ENCODE results near the gene GNB4.

Gene GNB4

GRCh38 chr3:179410999-179411398 lies 40.3 kb downstream of the GNB4 start:
- Histone ChIP-seq H3K4me3 (ENCODE audit: low read depth in 1 of 2, low read length in 2 of 2) (no peak overlapping the region), H3K4me1 (ENCODE audit: control insufficient read depth in 1 of 2, insufficient read depth in 2 of 2, low read length in 2 of 2) (no peaks in the 10 kb centered on the region), H3K27ac (ENCODE audit: low read length) (no peak overlapping the region), H3K36me3 (ENCODE audit: control insufficient read depth in 1 of 2, insufficient read depth in 2 of 2, low read length in 2 of 2) (peaks cover 6 to 23% of the 10 kb centered on the region in 2 donors), H3K9me3 (ENCODE audit: control insufficient read depth in 1 of 2, low read length in 2 of 2) (no peaks in the 10 kb centered on the region), H3K27me3 (ENCODE audit: low read depth, low read length) (no peaks in the 10 kb centered on the region)

DNA sequence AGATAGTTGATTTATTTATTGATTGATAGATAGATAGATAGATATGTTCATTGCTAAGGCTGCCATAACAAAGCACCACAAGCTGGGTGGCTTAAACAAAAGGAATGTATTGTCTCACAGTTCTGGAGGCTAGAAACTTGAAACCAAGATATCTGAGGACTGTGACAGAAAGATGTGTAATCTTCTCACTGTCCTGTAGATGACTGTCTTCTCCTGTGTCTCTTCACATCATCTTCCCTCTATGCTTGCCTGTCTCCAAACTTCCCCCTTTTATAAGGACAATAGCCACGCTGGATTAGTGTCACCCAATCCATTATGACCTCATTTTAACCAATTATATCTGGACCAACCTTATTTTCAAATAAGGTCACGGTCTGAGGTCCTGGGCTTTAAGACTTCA lies 40.9 kb downstream of the GNB4 start:
- no peaks in the 10 kb centered on the region for H3K4me1 ChIP-seq (ENCODE audit: control insufficient read depth in 1 of 2, insufficient read depth in 2 of 2, low read length in 2 of 2)

DNA sequence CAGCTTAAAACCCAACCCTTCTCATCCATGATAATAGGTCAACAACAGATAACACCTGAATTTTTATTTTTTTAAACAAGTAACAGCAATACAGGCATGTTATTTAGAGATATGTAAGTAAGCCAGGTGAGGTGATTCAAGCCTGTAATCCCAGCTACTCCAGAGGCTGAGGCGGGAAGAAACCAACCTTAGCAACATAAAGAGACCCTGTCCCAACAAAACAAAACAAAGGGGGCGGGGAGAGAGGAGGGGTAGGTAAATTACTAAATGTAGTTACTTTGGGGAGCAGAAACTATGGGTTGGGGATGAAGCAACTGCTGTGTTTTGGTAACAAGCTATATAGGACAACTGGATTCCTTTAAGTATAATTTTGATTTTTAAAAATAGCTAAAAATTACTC lies 47.0 kb downstream of the GNB4 start:
- H3K27ac ChIP-seq (ENCODE audit: low read length): no peak overlapping the region
- H3K4me1 ChIP-seq (ENCODE audit: control insufficient read depth in 1 of 2, insufficient read depth in 2 of 2, low read length in 2 of 2): no peaks in the 10 kb centered on the region
- peaks cover 21 to 41% of the 10 kb centered on the region in 2 donors for H3K36me3 ChIP-seq (ENCODE audit: control insufficient read depth in 1 of 2, insufficient read depth in 2 of 2, low read length in 2 of 2)
- H3K4me3 ChIP-seq (ENCODE audit: low read depth in 1 of 2, low read length in 2 of 2): no peak overlapping the region
- H3K27me3 ChIP-seq (ENCODE audit: low read depth, low read length): no peaks in the 10 kb centered on the region
- no peaks in the 10 kb centered on the region for H3K9me3 ChIP-seq (ENCODE audit: control insufficient read depth in 1 of 2, low read length in 2 of 2)

More for the DNA sequence above, 40.9 kb downstream of the GNB4 start:
- Histone ChIP-seq H3K9me3 (ENCODE audit: control insufficient read depth in 1 of 2, low read length in 2 of 2) (no peaks in the 10 kb centered on the region), H3K27me3 (ENCODE audit: low read depth, low read length) (no peaks in the 10 kb centered on the region), H3K4me3 (ENCODE audit: low read depth in 1 of 2, low read length in 2 of 2) (no peak overlapping the region), H3K36me3 (ENCODE audit: control insufficient read depth in 1 of 2, insufficient read depth in 2 of 2, low read length in 2 of 2) (peaks cover 6 to 25% of the 10 kb centered on the region in 2 donors), H3K27ac (ENCODE audit: low read length) (no peak overlapping the region)

DNA sequence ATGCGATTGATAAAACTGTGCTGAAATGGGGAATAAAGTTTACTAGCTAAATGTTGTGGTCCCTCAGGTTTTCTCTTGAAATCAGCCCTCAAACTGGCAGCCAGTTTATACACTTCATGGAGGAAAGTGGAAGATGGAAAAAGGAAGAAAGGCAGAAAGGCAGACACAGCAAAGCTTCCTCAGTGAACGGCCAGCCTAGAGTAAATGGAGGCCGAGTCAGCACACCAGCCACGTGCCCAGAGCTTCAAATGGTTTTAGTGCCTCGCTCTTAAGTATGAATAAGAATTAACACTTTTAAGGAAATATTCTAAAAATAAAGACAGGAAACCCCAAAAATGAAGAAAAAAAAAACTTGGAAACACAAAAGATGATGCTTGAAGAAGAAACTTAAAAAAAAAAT lies 48.3 kb downstream of the GNB4 start:
- H3K27ac ChIP-seq (ENCODE audit: low read length): no peak overlapping the region
- no peak overlapping the region for H3K4me3 ChIP-seq (ENCODE audit: low read depth in 1 of 2, low read length in 2 of 2)
- no peaks in the 10 kb centered on the region for H3K27me3 ChIP-seq (ENCODE audit: low read depth, low read length)
- H3K9me3 ChIP-seq (ENCODE audit: control insufficient read depth in 1 of 2, low read length in 2 of 2): no peaks in the 10 kb centered on the region
- peaks cover 21 to 44% of the 10 kb centered on the region in 2 donors for H3K36me3 ChIP-seq (ENCODE audit: control insufficient read depth in 1 of 2, insufficient read depth in 2 of 2, low read length in 2 of 2)
- no peaks in the 10 kb centered on the region for H3K4me1 ChIP-seq (ENCODE audit: control insufficient read depth in 1 of 2, insufficient read depth in 2 of 2, low read length in 2 of 2)

- no peaks in the 10 kb centered on the region for H3K9me3 ChIP-seq (ENCODE audit: control insufficient read depth in 1 of 2, low read length in 2 of 2)
- H3K36me3 ChIP-seq (ENCODE audit: control insufficient read depth in 1 of 2, insufficient read depth in 2 of 2, low read length in 2 of 2): peaks cover 18 to 52% of the 10 kb centered on the region in 2 donors
- no peak overlapping the region for H3K4me3 ChIP-seq (ENCODE audit: low read depth in 1 of 2, low read length in 2 of 2)
- H3K27ac ChIP-seq (ENCODE audit: low read length): no peak overlapping the region
- H3K4me1 ChIP-seq (ENCODE audit: control insufficient read depth in 1 of 2, insufficient read depth in 2 of 2, low read length in 2 of 2): no peaks in the 10 kb centered on the region
- H3K27me3 ChIP-seq (ENCODE audit: low read depth, low read length): no peaks in the 10 kb centered on the region
Observed at GRCh38 chr3:179401561-179401960, 49.7 kb downstream of the GNB4 start.

DNA sequence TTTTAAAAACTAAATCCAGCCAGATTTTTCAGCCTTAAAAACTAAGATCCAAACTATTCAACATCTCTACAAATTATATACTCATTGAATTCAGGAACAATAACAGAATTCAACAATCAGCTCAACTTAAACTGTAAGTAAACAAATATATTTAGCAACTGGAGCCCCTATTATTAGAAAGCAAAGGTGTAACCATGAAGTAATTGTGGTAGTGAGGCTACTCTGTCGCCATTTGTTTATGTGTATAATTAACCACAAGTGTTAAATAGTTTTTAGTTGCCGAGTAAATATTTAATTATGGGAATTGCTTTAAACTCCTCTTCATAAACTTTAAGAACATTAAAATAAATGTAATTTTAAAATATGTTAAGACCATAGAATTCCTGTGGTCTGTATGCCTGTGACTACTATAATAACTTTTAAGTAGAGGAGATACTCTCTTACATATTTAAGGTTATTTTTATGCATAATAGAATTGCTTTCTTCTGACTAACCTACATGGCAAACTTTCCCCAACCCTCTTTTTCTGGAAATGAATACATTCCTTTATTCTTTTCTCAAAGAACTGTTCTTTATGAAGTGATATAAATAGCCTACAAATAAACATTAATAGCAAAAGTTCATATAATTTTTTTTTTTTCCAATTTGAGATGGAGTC lies 52.6 kb downstream of the GNB4 start:
- Histone ChIP-seq H3K36me3 (ENCODE audit: control insufficient read depth in 1 of 2, insufficient read depth in 2 of 2, low read length in 2 of 2) (peaks cover 18 to 50% of the 10 kb centered on the region in 2 donors), H3K27me3 (ENCODE audit: low read depth, low read length) (no peaks in the 10 kb centered on the region), H3K27ac (ENCODE audit: low read length) (no peak overlapping the region), H3K4me1 (ENCODE audit: control insufficient read depth in 1 of 2, insufficient read depth in 2 of 2, low read length in 2 of 2) (no peaks in the 10 kb centered on the region), H3K4me3 (ENCODE audit: low read depth in 1 of 2, low read length in 2 of 2) (no peak overlapping the region), H3K9me3 (ENCODE audit: control insufficient read depth in 1 of 2, low read length in 2 of 2) (no peaks in the 10 kb centered on the region)

GRCh38 chr3:179391906-179392305 lies 59.4 kb downstream of the GNB4 start:
- Histone ChIP-seq H3K9me3 (ENCODE audit: control insufficient read depth in 1 of 2, low read length in 2 of 2) (no peaks in the 10 kb centered on the region), H3K27ac (ENCODE audit: low read length) (no peak overlapping the region), H3K27me3 (ENCODE audit: low read depth, low read length) (no peaks in the 10 kb centered on the region), H3K4me3 (ENCODE audit: low read depth in 1 of 2, low read length in 2 of 2) (no peak overlapping the region), H3K4me1 (ENCODE audit: control insufficient read depth in 1 of 2, insufficient read depth in 2 of 2, low read length in 2 of 2) (no peaks in the 10 kb centered on the region), H3K36me3 (ENCODE audit: control insufficient read depth in 1 of 2, insufficient read depth in 2 of 2, low read length in 2 of 2) (peaks cover 34 to 42% of the 10 kb centered on the region in 2 donors)

DNA sequence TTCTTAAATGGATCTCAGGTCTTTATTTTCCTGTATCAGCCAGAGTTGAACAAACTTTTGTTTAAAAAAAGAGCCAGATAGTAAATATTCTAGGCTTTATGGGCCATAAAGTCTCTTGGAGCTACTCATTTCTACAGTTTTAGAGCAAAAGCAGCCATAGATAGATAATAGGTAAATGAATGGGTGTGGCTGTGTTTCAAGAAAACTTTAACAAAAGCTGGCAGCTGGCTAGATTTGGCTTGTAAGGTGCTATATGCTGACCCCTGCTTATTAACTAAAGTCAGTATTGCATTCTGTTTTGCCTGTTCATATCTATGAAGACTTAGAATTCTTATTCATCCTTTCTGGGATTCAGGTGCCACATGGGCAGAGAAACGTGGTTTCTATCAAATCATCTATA lies 74.8 kb downstream of the GNB4 start:
- H3K27ac ChIP-seq (ENCODE audit: low read length): no peak overlapping the region
- no peaks in the 10 kb centered on the region for H3K27me3 ChIP-seq (ENCODE audit: low read depth, low read length)
- H3K4me1 ChIP-seq (ENCODE audit: control insufficient read depth in 1 of 2, insufficient read depth in 2 of 2, low read length in 2 of 2): no peaks in the 10 kb centered on the region
- H3K9me3 ChIP-seq (ENCODE audit: control insufficient read depth in 1 of 2, low read length in 2 of 2): no peaks in the 10 kb centered on the region
- H3K4me3 ChIP-seq (ENCODE audit: low read depth in 1 of 2, low read length in 2 of 2): no peak overlapping the region
- H3K36me3 ChIP-seq (ENCODE audit: control insufficient read depth in 1 of 2, insufficient read depth in 2 of 2, low read length in 2 of 2): peaks cover 22 to 42% of the 10 kb centered on the region in 2 donors

DNA sequence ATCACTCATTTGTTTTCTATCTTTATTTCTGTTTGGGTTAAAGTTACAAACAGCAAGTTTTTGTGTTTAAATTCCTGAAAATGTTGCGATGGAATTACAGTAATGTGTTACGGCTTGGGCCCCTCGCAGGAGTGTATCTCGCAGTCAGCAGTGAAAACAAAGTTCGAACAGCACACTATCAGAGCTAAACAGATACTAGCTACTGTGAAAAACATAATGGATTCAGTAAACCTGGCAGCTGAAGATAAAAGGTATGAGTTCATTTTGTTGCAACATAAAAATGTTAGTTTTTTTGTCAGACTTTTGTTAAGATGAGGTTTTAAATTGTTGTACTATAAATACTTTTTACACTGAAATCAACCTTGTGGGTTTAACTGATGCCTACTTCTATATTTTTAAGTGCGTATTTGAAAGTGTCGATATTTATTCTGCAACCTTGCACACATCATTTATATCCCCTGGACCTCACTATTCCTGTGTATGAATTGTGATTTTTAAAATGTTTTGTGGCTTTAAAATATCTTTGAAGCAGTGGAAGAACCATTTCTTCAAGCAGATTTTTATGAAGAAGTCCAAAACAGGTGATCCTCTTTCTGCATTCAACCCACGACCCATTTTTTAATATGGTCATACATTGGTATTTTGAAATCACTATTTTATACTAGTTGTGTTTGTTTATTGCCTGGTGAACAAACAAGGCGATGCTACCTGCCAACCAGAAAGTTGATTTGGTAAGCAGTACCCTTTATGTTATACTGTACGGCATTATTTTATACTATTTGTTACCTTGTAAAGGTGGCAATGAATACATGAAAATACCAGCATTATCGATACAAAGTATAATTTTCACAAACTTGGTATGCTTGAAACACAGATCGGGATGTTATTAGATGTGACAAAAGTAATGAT lies 75.9 kb downstream of the GNB4 start:
- H3K27me3 ChIP-seq (ENCODE audit: low read depth, low read length): no peaks in the 10 kb centered on the region
- H3K4me3 ChIP-seq (ENCODE audit: low read depth in 1 of 2, low read length in 2 of 2): no peak overlapping the region
- H3K27ac ChIP-seq (ENCODE audit: low read length): no peak overlapping the region
- H3K9me3 ChIP-seq (ENCODE audit: control insufficient read depth in 1 of 2, low read length in 2 of 2): no peaks in the 10 kb centered on the region
- H3K36me3 ChIP-seq (ENCODE audit: control insufficient read depth in 1 of 2, insufficient read depth in 2 of 2, low read length in 2 of 2): peaks cover 22 to 32% of the 10 kb centered on the region in 2 donors
- H3K4me1 ChIP-seq (ENCODE audit: control insufficient read depth in 1 of 2, insufficient read depth in 2 of 2, low read length in 2 of 2): no peaks in the 10 kb centered on the region

DNA sequence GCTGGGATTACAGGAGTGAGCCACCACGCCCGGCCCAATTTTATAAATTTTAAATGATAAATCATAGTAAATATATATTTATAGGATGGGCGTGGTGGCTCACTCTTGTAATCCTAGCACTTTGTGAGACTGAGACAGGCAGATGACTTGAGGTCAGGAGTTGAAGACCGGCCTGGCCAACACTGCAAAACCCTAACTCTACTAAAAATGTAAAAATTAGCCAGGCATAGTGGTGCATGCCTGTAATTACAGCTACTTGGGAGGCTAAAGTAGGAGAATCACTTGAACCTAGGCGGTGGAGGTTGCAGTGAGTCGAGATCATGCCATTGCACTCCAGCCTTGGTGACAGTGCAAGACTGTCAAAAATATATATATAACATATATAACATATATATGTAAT lies 77.3 kb downstream of the GNB4 start:
- peaks cover 20 to 25% of the 10 kb centered on the region in 2 donors for H3K36me3 ChIP-seq (ENCODE audit: control insufficient read depth in 1 of 2, insufficient read depth in 2 of 2, low read length in 2 of 2)
- no peaks in the 10 kb centered on the region for H3K27me3 ChIP-seq (ENCODE audit: low read depth, low read length)
- no peak overlapping the region for H3K27ac ChIP-seq (ENCODE audit: low read length)
- H3K4me3 ChIP-seq (ENCODE audit: low read depth in 1 of 2, low read length in 2 of 2): no peak overlapping the region
- no peaks in the 10 kb centered on the region for H3K9me3 ChIP-seq (ENCODE audit: control insufficient read depth in 1 of 2, low read length in 2 of 2)
- H3K4me1 ChIP-seq (ENCODE audit: control insufficient read depth in 1 of 2, insufficient read depth in 2 of 2, low read length in 2 of 2): no peaks in the 10 kb centered on the region

GRCh38 chr3:179369621-179370020 lies 81.6 kb downstream of the GNB4 start:
- H3K4me3 ChIP-seq (ENCODE audit: low read depth in 1 of 2, low read length in 2 of 2): no peak overlapping the region
- H3K27ac ChIP-seq (ENCODE audit: low read length): no peak overlapping the region
- H3K36me3 ChIP-seq (ENCODE audit: control insufficient read depth in 1 of 2, insufficient read depth in 2 of 2, low read length in 2 of 2): peaks cover 24 to 32% of the 10 kb centered on the region in 2 donors
- no peaks in the 10 kb centered on the region for H3K4me1 ChIP-seq (ENCODE audit: control insufficient read depth in 1 of 2, insufficient read depth in 2 of 2, low read length in 2 of 2)
- no peaks in the 10 kb centered on the region for H3K27me3 ChIP-seq (ENCODE audit: low read depth, low read length)
- H3K9me3 ChIP-seq (ENCODE audit: control insufficient read depth in 1 of 2, low read length in 2 of 2): no peaks in the 10 kb centered on the region

Measured in muscle layer of duodenum (tissue), 2 donors.